Retina (tissue), 1 donor: ENCODE results near the gene UNC5B.

Experiments used
- DNase-seq: peaks from one replicate; pipeline ENCODE4 v3.0.0-alpha.2; 2016

The UNC5B gene

DNA sequence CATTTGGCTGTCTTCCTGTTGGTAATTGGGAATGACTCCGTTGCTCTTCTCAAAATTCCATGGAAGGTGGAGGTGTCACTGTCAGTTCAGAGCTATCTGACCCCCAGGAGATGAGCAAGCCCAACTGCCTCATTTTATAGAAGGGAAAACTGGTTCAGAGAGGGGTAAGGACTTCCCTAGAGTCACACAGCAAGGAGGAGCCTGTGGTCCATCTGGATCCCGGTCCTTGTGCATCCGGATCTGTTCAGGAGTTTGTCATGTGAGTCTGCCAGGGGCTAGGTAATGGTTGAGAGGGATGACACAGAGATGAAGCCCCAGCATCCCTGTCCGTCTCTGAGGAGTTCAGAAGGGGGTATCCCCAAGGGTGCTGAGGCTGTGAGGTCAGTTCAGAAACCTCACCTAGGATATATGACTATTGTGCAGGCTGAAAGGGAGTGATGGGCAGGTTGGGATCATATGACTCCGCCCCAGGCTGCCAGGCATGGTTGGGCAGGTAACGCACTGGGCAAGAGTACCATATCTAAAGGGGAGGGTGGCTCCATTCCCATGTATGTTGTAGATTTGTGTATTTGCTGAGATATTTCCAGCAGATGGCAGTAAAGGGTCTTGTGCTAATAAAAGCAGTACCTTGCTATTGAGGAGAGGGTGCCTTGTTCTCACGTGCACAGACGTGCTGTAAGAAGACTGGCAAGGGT lies 90.7 kb downstream of the UNC5B start:
- peak; percentile 65 for DNase-seq

DNA sequence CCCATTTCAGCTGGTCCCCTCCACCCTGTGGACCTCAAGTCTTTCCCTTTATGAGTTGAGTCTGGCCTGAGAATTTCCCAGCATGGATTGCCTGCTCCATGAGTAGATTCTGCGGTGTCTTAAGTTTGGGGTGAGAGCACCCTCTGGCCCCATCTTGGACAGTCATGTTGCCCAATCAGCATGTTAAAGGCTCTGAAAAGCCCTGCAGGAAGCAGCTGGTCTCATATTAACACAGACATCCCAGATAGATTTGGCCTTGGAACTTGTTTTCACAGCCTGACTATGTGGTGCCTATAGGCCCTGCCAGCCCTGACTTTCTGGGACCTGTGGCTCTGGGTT lies 91.2 kb downstream of the UNC5B start:
- no peak for DNase-seq

DNA sequence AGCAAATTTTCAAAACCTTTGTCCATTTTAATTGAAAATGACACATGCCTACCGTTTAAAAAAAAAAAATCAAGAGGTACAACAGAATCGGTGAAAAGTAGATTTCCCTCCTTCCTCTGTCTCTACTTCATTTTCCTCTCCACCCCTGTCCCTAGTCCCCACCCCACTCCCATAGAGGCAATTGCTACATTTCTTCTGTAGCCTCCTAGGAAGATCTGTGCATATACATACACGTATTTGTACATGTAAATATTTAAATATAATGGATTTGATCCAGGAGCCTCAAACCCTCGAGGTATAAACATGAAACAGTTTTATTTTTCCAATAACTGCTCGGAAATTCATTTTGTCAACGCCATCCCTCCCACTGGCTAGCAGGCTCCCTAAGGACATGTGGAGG lies 92.5 kb downstream of the UNC5B start:
- no peak for DNase-seq

DNA sequence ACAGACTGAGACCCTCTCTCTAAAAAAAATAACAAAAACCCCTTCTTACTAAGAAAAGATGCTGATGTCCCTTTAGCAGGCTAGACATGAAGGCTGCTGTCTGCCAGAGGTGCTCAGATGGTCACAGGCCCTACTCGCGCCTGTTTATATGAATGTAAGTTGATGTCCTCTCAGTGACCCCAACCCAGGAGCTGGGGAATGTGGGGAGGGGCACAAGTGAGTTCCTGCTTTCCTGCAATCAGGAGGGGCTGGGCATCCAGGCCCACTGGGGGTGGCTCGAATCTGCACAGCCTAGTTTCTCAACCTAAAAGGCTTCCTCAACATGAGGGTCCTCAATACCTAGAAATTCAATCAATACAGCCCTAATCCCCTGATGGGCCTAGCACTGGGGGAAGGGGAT lies 94.6 kb downstream of the UNC5B start:
- peak; percentile 55 for DNase-seq

DNA sequence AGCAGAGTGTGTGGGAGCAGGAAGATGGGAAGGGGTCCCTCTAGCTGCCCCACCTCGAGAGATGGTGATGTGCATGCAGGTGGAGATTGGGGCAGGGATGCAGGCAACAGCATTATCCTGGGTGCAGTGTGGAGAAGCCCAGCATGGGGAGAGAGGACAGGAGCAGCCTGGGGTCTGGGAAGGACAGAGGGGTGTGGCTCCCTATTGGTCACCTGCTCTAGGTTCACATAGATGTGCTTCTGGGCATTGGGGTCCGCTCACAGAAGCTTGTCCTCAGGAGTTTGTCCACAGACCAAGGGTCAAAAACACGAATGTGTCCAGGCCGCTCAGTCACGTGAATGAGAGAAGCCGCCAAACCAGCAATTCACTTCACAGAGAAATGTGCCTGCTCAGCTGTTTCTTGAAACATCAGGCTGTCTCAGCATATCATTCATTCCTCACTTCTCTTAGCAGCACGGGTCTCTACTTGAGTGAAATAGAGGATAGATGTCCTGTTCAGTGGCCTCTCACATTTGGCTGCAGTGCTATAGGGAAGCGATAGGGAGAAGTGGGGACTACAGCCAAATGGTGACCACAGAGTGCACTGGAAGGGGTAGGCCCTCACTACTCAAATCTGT lies 95.2 kb downstream of the UNC5B start:
- no peak for DNase-seq

DNA sequence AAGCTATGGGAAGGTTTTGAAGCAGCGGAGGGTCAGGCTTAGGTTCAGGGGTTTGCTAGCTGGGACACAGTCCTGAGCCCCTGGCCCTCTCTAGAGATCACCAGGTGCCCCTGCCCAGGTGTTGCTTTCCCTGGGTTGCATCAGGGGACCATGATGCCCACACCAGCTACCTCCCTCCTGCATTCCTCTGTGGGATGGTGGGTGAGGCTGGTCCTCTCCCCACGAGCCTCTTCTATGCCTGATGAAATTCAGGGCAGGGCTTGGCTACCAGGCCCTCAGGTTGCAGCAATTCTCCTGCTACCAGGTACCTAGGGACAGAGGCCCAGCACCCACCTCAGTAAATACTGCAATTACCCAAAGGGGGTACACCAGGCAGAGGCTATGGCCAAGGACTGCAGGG lies 95.9 kb downstream of the UNC5B start:
- DNase-seq = no peak

DNA sequence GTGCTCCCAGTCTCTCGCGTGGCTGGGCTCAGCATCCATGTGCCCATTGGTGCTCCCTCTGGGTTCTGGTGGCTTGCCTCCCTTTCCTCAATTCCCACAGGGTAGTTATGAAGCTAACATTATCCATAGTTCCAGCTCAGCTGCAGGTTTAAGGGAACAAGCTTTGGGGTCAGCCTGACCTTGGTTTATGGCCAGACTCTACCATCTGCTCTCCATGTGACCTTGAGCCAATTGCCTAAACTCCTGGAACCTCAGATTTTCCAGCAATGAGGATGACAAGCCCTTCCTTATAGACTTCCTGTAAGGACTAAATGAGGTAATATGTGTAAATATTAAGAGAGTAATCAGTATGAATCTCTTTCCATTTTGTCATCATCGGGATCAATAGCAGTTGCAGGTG lies 96.6 kb downstream of the UNC5B start:
- no peak for DNase-seq

DNA sequence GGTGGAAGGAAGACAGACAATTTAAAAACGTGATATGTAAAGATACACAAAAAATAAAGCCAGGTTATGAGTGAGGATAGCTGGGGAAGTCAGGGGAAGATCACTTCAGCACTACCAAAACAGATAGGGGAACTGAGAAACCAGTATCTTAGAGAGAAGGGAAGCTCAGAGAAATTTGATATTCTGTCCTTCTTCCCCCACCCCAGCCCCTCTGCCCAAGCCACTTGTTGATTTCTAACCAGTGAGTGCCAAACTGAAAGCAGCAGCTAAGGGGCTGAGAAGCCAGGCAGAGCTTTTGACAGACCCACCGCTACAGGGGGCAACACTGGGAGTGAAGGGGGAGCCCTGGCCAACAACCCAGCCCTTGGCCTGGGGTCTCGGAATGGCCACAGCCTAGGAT lies 97.5 kb downstream of the UNC5B start:
- no peak for DNase-seq

DNA sequence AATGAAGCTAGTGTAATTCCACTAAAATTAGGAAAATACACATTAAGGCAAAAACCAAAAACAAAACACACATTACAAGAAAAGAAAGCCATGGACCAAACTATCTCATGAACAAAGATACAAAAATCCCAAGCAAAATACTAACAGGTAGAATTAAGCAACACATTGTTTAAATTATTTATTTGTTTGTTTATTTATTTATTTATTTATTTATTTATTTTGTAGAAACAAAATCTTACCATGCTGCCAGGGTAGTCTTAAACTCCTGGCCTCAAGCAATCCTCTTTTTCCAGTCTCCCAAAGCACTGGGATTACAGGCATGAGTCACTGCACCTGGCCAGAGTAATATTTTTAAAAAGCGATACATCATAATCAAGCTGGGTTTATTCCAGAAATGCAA lies 99.8 kb downstream of the UNC5B start:
- no peak for DNase-seq

DNA sequence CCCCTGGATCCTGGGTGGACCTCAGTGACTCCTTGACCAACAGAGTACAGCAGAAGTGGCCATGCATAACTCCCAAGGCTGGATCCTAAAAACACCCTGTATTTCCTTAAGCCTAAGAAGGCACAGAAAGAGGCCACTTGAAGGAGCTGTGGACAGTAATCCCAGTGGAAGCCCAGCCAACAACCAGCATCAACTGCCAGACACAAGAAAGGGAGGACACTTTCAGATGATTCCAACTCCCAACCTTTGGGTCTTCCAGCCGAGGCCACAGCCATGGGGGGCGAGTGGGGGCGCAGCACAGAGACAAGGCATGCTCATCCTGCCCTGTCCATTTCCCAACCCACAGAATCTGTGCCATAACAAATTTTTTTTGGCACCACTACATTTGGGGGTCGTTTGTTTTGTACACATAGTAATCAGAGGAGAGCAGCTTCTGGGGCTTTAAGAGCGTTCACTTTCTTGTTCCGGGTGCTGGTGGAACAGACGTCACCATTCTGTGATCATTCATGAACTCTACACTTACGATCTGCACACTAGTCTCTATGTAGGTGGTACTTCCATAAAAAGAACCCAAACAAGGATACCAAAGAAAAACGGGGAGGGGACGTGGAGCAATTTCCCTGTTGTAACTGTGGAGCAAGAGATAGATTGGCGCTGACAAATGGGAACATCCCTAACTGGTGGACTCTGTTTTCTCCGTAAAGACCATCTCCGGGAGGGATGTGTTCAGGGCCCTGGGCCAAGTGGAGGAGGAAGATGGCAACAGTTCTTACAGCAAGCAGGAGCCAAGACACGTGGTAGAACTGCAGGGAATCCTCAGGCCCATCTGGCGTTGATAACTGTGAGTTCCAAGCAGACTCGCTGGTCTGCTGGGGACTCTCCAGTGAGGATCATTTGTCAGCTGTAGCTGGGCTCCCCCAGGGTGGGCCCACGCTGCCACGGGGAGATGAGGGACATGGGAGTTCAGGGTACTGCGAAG lies 100.7 kb downstream of the UNC5B start:
- no peak for DNase-seq

DNA sequence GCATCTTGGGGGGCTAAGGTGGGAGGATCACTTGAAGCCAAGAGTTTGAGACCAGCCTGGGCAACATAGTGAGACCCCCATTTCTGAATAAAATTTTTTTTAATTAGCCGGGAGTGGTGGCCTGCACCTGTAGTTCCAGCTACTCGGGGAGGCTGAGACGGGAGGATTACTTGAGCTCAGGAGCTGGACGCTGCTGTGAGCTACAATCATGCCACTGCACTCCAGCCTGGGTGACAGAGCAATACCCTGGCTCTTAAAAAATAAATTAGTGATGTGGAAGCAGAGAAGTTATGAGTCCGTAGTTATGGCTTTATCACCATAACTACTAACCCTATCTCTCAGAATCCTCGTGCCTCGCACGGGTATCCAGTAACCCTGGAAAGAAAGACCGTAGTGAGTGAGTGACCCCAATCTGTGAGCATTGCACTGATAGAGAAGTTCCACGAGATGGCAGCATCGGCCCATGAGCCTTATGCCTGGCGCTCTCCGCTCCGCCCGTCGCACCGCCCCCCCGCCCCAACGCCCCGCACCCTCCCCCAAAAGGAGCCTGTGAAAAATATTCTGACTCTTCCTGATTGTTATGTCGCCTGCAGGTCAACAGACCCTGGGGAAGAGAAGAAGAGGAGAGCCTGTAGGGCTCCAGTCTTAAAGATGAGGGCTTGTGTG lies 101.8 kb downstream of the UNC5B start:
- DNase-seq = peak; percentile 66

DNA sequence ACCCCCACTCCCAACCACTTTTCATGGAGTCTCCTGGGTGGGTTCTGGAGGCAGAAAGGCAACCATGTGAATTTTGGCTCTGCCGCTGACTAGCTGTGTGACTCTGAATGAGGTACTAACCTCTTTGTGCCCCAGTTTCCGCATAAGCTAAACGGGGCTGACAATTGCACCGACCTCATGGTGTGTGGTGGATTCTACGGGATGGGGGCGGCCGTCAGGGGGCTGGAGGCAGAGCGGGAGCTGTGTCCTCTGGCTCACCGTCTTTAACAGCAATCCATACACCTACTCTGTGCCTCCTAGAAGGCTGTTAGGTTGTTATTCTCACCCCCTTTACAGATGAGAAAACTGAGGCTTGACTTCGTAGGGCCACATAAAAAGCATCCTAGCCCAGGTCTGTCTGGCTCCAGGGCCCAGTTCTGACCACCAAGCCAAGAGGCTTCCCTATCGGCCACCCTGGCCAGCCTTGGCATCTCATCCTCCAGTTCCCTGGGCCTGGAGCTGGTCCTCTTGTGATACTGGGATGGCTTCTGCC lies 102.4 kb downstream of the UNC5B start:
- DNase-seq = peak; percentile 58

DNA sequence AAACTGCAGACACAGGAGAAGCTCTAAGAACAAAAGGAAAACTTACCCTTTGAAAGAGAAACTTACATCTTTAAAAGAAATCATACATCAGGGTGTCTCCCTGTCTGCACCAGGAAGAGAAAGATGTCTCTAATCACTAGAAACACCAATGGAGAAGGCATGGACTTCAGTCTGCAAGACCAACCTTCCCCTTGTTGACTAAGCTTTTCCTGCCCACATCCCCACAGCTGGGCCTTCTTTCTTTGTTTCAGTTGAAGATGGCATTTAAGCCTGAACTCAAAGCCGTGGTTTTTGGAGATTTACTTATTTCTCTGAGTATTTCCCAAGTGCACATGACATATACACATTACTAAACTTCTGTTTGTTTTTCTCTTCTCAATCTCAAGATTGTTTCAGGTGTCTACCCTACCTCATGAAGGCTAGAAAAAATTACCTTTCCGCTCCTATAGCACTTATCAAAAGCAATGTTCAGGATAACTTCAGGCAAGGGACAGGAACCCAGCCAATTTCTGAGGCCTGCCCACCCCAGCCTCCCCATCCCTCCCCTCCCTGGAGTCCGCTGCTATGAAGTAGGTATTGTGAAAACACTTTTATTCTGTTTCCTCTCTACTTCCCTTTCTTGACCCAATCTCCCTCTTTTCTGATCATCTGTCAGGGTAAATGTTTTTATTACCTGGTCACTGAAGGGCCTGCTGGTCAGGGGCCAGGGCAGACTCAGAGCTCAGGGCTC lies 103.9 kb downstream of the UNC5B start:
- no peak for DNase-seq

DNA sequence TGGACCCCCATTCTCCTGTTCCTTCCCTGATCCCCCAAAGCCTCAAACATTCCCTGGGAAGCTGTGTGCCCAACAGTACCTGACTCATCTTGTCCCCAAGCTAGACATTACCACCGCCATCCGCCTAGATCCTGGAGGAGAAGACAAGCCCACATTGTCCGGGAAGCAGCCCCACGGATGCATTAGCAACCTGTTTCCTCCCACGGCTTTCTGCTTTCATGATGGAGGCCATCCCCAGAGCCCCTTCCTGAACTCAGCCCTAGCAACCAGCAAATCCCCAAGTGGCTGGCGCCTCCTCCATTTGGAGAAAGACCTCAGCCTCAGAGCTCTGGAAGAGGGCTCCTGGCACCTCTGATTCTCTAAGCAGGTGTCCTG lies 104.4 kb downstream of the UNC5B start:
- DNase-seq = no peak

DNA sequence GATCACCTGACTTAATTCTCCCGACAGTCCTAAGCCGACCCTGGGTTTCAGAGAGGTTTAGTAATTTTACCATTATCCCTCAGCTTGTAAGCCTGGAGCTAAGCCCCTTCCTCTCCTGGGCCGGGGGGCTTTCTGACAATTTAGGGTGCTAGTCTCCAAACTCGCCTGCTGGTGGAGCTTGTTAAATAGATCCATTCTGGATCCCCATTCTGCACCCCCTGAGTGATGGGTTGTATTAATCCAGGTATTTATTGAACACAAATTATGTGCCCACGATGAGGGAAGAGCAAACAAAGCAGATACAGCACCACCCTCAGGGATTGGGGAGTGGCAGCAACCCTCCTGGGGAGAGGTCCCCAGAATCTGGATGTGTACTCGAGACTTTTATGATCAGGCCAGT lies 105.4 kb downstream of the UNC5B start:
- DNase-seq = no peak

DNA sequence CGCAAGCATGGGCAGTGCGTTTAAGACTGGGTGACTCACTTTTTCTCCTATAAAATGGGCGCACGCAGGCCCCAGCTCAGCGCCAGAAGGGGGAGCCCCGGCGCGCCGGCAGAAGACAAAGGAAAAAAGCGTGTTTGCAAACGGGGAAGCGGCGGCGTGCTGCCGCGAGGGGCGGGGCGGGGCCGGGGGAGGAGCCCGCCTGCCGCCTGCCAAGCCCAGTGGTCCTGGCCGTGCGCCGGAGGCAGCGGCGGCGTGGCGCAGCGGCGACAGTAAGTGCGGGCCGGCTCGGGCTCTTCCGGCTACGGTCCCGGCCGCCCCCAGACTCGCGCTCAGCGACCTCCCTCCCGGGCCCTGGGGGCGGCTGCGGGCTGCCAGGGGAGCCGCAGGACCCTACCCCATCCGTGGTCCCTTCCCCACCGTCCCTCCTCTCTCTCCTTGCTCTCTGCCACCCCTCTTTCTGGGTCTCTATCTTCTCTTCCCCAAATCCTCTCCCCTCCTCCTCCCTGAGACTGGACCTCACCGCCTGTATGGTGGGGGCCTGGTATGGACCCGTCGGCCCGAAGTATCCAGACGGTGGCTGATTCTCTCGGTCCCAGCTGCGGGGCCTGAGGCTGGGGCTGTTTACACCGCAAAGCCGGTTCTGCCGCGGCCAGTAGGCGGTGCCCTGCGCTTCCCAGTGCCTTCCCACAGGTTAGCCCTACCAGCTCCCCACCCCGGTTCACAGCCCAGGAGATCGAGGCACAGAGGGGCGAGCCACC lies 106.9 kb downstream of the UNC5B start, which contains the start of gene SLC29A3:
SLC29A3 (plus strand) TSS at position 218 of the 758 bp plus-strand sequence; CDS start at position 269, 51 bp downstream.
- peak; percentile 91 for DNase-seq

DNA sequence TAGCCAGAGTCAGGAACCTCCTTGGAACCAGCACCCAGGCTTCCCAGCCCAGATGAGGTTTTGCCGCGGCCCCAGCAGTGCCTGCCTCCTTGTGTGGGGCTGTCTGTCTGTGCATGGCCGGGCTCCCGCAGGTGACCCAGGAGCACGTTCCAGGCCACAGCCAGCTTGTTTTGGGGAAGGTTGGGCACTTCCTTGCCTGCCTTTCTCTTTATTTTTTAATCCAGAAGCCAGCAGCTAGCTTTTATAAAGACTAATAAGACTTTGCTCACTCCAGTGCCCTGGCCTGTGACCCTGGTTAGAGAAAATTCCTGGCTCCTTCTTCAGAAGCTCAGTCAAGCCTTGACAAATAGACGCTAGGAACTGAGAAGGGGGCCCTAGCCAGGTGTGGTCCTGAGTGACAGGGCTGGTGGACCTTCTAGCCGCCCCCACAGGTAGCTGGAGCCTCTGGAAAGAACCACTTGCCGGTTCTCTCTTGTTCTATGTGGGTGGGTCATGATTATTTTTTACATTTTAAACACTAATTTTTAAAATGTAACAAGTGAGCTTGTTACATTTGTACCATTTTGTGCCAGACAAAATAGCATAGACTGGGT lies 107.5 kb downstream of the UNC5B start:
- DNase-seq = no peak

DNA sequence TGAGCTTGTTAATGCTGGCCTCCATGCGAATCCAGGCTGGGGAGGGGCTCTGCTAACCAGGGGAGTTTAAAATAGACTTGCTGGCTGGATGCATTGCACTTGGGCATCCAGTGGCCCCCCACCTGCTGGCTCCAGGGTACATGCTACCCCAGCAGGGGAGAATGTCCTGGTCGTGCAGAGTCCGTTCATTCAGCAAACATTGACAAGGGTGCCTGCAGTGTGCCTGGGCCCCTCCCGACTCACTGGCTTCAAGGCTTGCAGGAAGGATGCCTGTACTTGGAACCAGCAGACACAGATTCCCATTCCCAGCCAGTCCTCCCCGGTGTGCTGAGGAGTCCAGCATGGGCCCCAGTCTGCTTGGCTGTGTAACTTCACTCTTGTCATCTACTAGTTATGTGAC lies 108.2 kb downstream of the UNC5B start:
- DNase-seq = no peak

DNA sequence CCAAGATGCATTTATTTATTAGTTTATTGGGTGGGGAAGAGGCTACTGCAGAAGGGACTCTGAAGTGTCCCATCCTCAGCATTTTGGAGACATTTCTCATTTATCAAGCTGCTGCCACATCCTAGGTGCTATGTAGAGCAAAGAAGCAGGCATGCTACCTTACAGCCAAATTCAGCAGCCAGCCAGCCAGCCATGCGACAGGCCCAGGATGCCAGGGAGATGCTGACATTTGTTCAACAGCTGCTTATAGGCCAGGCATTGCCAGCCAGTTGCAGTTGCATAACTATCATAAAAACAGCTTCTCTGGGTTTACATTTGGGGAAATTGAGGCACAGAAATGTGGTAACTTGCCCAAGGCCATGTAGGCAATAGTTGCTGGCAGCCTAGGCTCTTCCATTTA lies 109.0 kb downstream of the UNC5B start:
- no peak for DNase-seq

DNA sequence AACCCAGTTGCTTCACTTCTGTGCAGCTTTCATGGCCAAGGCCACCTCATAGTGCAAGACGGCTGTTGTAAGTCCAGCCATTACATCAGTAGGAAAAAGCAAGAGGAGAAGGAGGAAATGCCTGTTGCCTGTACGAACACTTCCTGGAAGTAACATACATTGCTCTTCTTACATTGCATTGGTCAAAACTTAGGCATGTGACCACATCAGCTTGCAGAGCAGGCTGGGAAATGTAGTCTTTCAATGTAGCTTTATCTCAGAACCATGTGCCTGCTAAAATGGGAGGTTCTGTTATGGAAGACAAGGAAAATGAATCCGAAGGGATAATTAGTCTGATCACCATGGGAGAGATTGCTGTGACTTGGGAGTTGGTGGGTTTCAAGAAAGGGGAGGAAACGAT lies 111.0 kb downstream of the UNC5B start:
- no peak for DNase-seq

DNA sequence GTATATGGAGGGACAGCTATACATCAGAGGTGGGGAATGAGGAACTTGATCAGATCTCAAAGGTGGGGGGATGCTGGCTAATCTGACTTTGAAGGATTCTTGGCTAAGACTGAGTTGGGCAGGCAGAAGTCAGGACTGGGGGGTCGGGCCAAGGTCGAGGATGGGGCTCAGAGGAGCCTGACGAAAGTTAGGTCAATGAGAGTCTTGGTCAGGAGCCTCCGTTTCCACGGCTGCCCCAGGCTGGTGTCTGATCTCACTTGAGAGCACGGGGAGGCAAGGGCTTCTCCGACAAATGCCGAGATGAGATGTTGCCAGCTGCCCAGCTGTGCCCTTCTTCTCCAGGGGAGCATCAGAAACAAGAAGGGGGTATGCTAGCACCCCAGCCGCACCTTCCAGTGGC lies 112.4 kb downstream of the UNC5B start:
- no peak for DNase-seq
